Muscle of leg (tissue), 11 donors: ENCODE data around the gene MISP. TPM values are rescaled to one million over a fixed set of nuclear protein-coding genes. Genes with fewer than 3 reads are reported as not detected.
A peak's percentile ranks its signal among the peaks of the same experiment; 100 is the strongest.

Source experiments
- DNase-seq: peaks from one replicate; pipeline ENCODE4 v3.0.0; 2013
- H3K27ac ChIP-seq: one replicate; pipeline ENCODE4 v1.5.1; 2013; ENCODE audit warnings: mild to moderate bottlenecking, low read length, control low read depth
- H3K27me3 ChIP-seq: one replicate; pipeline ENCODE4 v1.6.1; 2013; ENCODE audit warnings: low read length; ENCODE audit not compliant: control insufficient read depth, insufficient read depth
- H3K36me3 ChIP-seq: one replicate; pipeline ENCODE4 v1.6.1; 2013; ENCODE audit warnings: low read length; ENCODE audit not compliant: control insufficient read depth, insufficient read depth
- H3K4me1 ChIP-seq: one replicate; pipeline ENCODE4 v1.6.1; 2013; ENCODE audit warnings: low read length; ENCODE audit not compliant: control insufficient read depth, insufficient read depth
- H3K4me3 ChIP-seq: one replicate; pipeline ENCODE4 v1.5.1; 2013; ENCODE audit warnings: low read length, control low read depth
- H3K9me3 ChIP-seq: replicated peaks from 2 replicates; pipeline ENCODE4 v1.6.1; 2013; ENCODE audit warnings: low read depth, low read length; ENCODE audit not compliant: control insufficient read depth
- WGBS: methylation state at CpG from one replicate; pipeline ENCODE4 v1.1.5; 2013; ENCODE audit warnings: missing lambda C conversion rate; ENCODE audit not compliant: insufficient coverage; 5-methylcytosine and 5-hydroxymethylcytosine counted together
- polyA plus RNA-seq, 8 donors: library from polyadenylated mRNA; unstranded; fragments of 120-200 nt; gene quantifications; one replicate each; pipeline versions ENCODE4 v1.2.1 to v1.2.3, GENCODE V29; 2013; ENCODE audit warnings: inconsistent platforms in 1 of 8, low replicate concordance in 1 of 8; ENCODE audit not compliant: insufficient read length in 8 of 8, insufficient read depth in 1 of 8
- total RNA-seq: library from RNA; stranded (reverse); fragments of 120-200 nt; gene quantifications from one replicate; pipeline ENCODE4 v1.2.4, GENCODE V29; 2013

MISP gene
- total and polyA plus RNA-seq, 9 donors, result 0.09 to 11.6 (median 0.16) TPM; not detected in 1

DNA sequence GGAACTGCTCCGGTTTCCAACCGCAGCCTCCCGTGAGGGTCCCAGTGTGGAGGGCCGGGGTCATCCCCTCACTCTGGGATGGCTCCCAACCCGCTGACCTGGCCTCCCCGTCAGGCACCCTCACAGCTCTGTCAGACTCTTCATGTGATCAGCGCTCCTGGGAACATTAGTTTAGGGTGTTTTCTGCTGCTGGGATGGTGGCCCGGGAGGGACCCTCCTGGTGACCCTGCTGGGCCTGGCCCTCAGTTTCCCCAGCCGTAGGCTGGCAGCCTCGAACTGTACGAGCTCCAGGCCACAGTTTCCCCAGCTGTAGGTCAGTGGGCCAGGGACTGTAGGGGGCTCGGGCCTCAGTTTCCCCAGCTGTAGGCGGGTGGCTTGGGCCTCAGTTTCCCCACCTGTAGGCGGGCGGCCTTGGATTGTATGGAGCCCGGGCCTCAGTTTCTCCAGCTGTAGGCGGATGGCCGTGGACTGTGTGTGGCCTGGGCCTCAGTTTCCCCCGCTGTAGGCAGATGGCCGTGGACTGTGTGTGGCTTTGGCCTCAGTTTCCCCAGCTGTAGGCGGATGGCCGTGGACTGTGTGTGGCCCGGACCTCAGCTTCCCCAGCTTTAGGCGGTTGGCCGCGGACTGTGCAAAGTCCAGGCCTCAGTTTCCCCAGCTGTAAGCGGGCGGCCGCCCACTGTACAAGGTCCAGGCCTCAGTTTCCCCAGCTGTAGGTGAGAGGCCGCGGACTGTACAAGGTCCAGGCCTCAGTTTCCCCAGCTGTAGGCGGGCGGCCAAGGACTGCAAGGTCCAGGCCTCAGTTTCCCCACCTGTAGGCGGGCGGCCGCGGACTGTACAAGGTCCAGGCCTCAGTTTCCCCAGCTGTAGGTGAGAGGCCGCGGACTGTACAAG lies 45.0 kb downstream of the MISP start:
- H3K4me3 ChIP-seq, result peak overlapping the region; percentile 89
- H3K27me3 ChIP-seq, result no peaks in the 10 kb centered on the region
- WGBS, result 82% methylated on average over 35 of the region's 39 CpGs
- peak overlapping the region; percentile 96 for H3K27ac ChIP-seq
- H3K9me3 ChIP-seq, result no peaks in the 10 kb centered on the region
- peaks cover 25% of the 10 kb centered on the region for H3K36me3 ChIP-seq
- DNase-seq, result peak; percentile 28
- H3K4me1 ChIP-seq, result peaks cover 55% of the 10 kb centered on the region

DNA sequence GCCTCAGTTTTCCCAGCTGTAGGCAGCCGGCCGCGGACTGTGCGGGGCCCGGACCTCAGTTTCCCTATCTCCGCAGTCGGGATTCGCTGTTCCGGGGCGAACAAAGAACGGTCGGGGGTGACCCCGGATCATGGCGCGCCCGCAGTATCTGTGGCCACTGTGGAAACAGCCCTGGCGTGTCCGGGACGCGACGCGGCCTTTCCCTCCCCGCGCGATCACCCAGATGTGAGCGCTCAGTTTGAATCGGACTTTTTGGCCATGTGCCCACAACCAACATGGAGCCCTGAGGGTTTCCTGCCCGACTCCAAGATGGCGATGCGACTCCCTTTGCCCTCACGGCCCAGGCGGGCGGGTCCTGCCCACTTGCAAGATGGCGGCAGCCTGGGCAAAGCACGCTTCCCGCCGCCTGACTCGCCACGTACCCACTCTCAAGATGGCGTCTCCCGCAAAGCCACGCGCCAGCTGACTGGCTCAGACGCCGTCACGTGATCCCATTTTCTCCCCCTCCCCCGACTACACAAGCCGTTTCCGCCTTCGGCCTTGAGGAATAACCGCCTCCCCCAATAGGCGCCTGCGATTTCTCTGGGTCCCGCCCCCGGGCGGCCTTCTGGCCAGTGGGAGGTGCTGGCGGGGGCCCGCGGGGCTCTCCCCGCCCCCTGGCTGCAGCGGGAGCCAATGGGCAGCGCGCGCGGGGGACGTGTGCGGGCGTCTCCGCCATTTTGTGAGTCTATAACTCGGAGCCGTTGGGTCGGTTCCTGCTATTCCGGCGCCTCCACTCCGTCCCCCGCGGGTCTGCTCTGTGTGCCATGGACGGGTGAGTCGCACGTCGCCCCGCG lies 46.0 kb downstream of the MISP start, which contains the start of gene PTBP1:
TSS of gene PTBP1 (plus strand) at position 761 of the 836 bp plus-strand sequence. CDS start at position 807, 46 bp downstream.
- peak within 1 kb of the TSS; percentile 89 for H3K4me3 ChIP-seq
- H3K27ac ChIP-seq, result peak within 1 kb of the TSS; percentile 96
- peaks cover 61% of the 10 kb centered on the region for H3K4me1 ChIP-seq
- DNase-seq, result peak; percentile 100
- H3K27me3 ChIP-seq, result no peaks in the 10 kb centered on the region
- under 1% methylated on average over 80 of the region's 83 CpGs for WGBS
- no peaks in the 10 kb centered on the region for H3K9me3 ChIP-seq
- peaks cover 33% of the 10 kb centered on the region for H3K36me3 ChIP-seq

DNA sequence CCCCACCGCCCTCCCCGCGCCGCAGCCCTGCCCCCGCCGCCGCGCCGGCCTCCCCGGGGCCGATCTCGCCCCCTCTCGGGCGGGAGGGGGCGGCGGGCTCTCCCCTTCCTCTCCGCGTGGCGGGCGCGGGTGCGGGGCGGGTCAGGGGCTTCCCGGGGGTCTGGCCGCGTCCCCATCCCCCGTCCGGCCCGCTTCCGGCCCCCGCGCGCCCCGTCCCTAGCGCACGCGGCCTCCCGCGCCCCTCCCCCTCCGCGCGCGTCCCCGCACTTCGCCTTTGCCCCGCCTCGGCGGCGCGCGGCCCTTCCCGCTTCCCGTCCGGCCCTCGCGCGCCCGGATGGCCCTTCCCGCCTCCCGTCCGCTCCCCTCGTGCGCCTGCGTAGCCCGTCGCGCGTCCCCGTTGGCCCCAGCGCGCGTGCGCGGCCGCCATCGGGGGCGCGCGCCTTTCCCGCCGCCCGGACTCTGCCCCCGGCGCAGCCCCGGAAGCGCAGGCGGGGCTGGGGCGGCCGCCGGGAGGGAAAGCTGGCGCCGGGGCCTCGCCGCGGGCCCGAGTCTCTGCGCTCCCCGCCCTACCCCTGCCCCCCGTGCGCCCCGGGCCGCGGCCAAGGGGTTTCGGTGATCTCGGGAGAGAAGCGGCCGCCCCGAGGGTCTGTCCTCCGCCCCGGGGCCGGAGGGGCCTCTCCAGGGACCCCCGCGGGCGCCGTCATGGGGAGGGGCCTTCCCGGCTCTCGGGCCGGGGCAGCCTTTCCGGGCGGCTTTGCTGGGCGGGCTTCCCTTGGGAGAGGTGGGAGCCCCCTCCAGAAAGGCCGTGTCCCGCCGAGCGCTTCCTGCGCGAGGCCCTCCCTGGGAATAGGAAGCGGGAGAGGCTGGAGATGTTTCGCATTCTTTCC lies 46.9 kb downstream of the MISP start:
- Histone ChIP-seq H3K27me3 (no peaks in the 10 kb centered on the region), H3K36me3 (peaks cover 33% of the 10 kb centered on the region), H3K4me1 (peaks cover 62% of the 10 kb centered on the region), H3K9me3 (no peaks in the 10 kb centered on the region), H3K27ac (peak overlapping the region; percentile 83), H3K4me3 (peak overlapping the region; percentile 88)
- DNase-seq, result peak; percentile 97
- WGBS, result under 1% methylated on average over 117 of the region's 129 CpGs

- peak overlapping the region; percentile 83 for H3K27ac ChIP-seq
- H3K4me1 ChIP-seq, result peaks cover 70% of the 10 kb centered on the region
- H3K4me3 ChIP-seq, result peak overlapping the region; percentile 88
- DNase-seq, result peak; percentile 25
- peaks cover 39% of the 10 kb centered on the region for H3K36me3 ChIP-seq
- no peaks in the 10 kb centered on the region for H3K27me3 ChIP-seq
- under 1% methylated on average over 35 of the region's 44 CpGs for WGBS
- H3K9me3 ChIP-seq, result no peaks in the 10 kb centered on the region
Observed at GRCh38 chr19:798415-799075, 47.6 kb downstream of the MISP start.

GRCh38 chr19:799076-799881 lies 48.4 kb downstream of the MISP start:
- Histone ChIP-seq H3K27me3 (no peaks in the 10 kb centered on the region), H3K27ac (peak overlapping the region; percentile 83), H3K36me3 (peaks cover 47% of the 10 kb centered on the region), H3K4me1 (peaks cover 72% of the 10 kb centered on the region), H3K9me3 (no peaks in the 10 kb centered on the region), H3K4me3 (peak overlapping the region; percentile 88)
- 6% methylated on average over 22 of the region's 28 CpGs for WGBS
- peak; percentile 42 for DNase-seq

DNA sequence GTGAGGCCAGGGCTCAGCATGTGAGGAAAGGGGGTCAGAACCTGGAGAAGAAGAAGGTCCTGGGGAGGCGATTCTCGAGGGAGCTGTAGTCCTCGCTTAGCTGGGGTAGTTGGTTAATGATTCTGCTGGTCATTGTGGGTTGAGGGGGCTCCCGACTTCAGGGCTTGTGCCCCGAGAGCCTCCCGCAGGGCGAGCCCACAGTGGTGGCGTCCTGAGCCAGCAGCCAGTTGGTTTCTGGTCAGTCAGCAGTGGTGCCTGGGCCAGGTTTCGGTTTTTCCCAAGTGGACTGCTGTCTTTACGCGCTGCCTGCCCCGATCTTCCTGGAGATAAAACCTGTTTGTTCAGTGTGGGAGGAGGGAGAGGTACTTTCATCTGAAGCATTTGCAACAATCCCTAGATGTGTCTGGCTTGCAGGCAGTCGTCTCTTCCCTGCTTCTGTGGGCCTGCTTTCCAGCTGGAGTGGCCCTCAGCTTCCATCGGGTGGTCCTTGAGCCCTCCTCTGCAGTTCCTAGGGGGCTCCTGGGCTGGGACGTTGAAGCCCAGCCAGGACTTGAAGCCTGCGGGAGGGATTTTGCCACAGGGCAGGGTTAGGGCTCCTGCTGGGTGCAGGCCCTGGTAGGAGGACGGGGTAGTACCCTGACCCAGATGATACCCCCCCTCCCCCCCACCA lies 49.6 kb downstream of the MISP start:
- no peaks in the 10 kb centered on the region for H3K27me3 ChIP-seq
- peak overlapping the region; percentile 4 for H3K4me3 ChIP-seq
- peaks cover 59% of the 10 kb centered on the region for H3K36me3 ChIP-seq
- WGBS, result 51% methylated on average over 10 of the region's 17 CpGs
- peak; percentile 7 for DNase-seq
- H3K9me3 ChIP-seq, result no peaks in the 10 kb centered on the region
- H3K4me1 ChIP-seq, result peaks cover 63% of the 10 kb centered on the region
- peak overlapping the region; percentile 24 for H3K27ac ChIP-seq

GRCh38 chr19:801030-801860 lies 50.3 kb downstream of the MISP start:
- H3K4me1 ChIP-seq, result peaks cover 56% of the 10 kb centered on the region
- H3K27ac ChIP-seq, result peak overlapping the region; percentile 82
- H3K27me3 ChIP-seq, result no peaks in the 10 kb centered on the region
- H3K4me3 ChIP-seq, result peak overlapping the region; percentile 4
- DNase-seq, result peak; percentile 51
- H3K9me3 ChIP-seq, result no peaks in the 10 kb centered on the region
- WGBS, result 27% methylated on average over 24 of the region's 29 CpGs
- peaks cover 62% of the 10 kb centered on the region for H3K36me3 ChIP-seq
